ENCODE measurements around the gene ERN1.
"Not testable (repeated sequence)": the region's sequence is repeated elsewhere in the genome, so short reads cannot be mapped to it uniquely, and the experiment has no call there.

ERN1 gene

GRCh38 chr17:64124609-64125008 lies 5.3 kb downstream of the ERN1 start:
- H3K27me3 ChIP-seq (ENCODE audit: control insufficient read depth, insufficient read depth, low read length, poor library complexity, severe bottlenecking), result peaks cover 17% of the 10 kb centered on the region
- H3K36me3 ChIP-seq (ENCODE audit: control insufficient read depth, insufficient read depth, low read length), result no peaks in the 10 kb centered on the region
- no peaks in the 10 kb centered on the region for H3K9me3 ChIP-seq (ENCODE audit: control insufficient read depth, low read length)
- H3K4me3 ChIP-seq (ENCODE audit: insufficient read depth, low read depth, low read length), result no peak overlapping the region
- no peak overlapping the region for H3K27ac ChIP-seq (ENCODE audit: insufficient read depth, low read depth, low read length, poor library complexity, severe bottlenecking)
- H3K4me1 ChIP-seq (ENCODE audit: control insufficient read depth, insufficient read depth, low read length), result no peaks in the 10 kb centered on the region
- WGBS, 2 experiments, result 87 to 97% methylated on average over 3 of the region's 3 CpGs

- H3K27ac ChIP-seq (ENCODE audit: insufficient read depth, low read depth, low read length, poor library complexity, severe bottlenecking), result no peak overlapping the region
- H3K4me3 ChIP-seq (ENCODE audit: insufficient read depth, low read depth, low read length), result no peak overlapping the region
- H3K9me3 ChIP-seq (ENCODE audit: control insufficient read depth, low read length), result no peaks in the 10 kb centered on the region
- H3K36me3 ChIP-seq (ENCODE audit: control insufficient read depth, insufficient read depth, low read length), result no peaks in the 10 kb centered on the region
- H3K27me3 ChIP-seq (ENCODE audit: control insufficient read depth, insufficient read depth, low read length, poor library complexity, severe bottlenecking), result peaks cover 2% of the 10 kb centered on the region
- no peaks in the 10 kb centered on the region for H3K4me1 ChIP-seq (ENCODE audit: control insufficient read depth, insufficient read depth, low read length)
- 92 to 93% methylated on average over 4 of the region's 4 CpGs for WGBS, 2 experiments
These were observed 6.8 kb downstream of the ERN1 start for GRCh38 chr17:64123114-64123513.

GRCh38 chr17:64120972-64121786 lies 8.8 kb downstream of the ERN1 start:
- 90 to 93% methylated on average over 13 of the region's 13 CpGs for WGBS, 2 experiments
- H3K27ac ChIP-seq (ENCODE audit: insufficient read depth, low read depth, low read length, poor library complexity, severe bottlenecking); H3K36me3 ChIP-seq (ENCODE audit: control insufficient read depth, insufficient read depth, low read length): not testable (repeated sequence)

GRCh38 chr17:64120159-64120810 lies 9.7 kb downstream of the ERN1 start:
- Histone ChIP-seq H3K36me3 (ENCODE audit: control insufficient read depth, insufficient read depth, low read length) (no peaks in the 10 kb centered on the region), H3K4me3 (ENCODE audit: insufficient read depth, low read depth, low read length) (no peak overlapping the region), H3K27me3 (ENCODE audit: control insufficient read depth, insufficient read depth, low read length, poor library complexity, severe bottlenecking) (no peaks in the 10 kb centered on the region), H3K27ac (ENCODE audit: insufficient read depth, low read depth, low read length, poor library complexity, severe bottlenecking) (no peak overlapping the region), H3K4me1 (ENCODE audit: control insufficient read depth, insufficient read depth, low read length) (no peaks in the 10 kb centered on the region), H3K9me3 (ENCODE audit: control insufficient read depth, low read length) (no peaks in the 10 kb centered on the region)
- WGBS, 2 experiments, result 88 to 97% methylated on average over 2 to 3 of the region's 3 CpGs

More at GRCh38 chr17:64120972-64121786, 8.8 kb downstream of the ERN1 start:
- H3K4me3 ChIP-seq (ENCODE audit: insufficient read depth, low read depth, low read length); H3K27me3 ChIP-seq (ENCODE audit: control insufficient read depth, insufficient read depth, low read length, poor library complexity, severe bottlenecking); H3K9me3 ChIP-seq (ENCODE audit: control insufficient read depth, low read length); H3K4me1 ChIP-seq (ENCODE audit: control insufficient read depth, insufficient read depth, low read length): not testable (repeated sequence)

- 92 to 94% methylated on average over 10 of the region's 10 CpGs for WGBS, 2 experiments
- H3K27ac ChIP-seq (ENCODE audit: insufficient read depth, low read depth, low read length, poor library complexity, severe bottlenecking), result no peak overlapping the region
These were observed 11.7 kb downstream of the ERN1 start for GRCh38 chr17:64117981-64118979.

GRCh38 chr17:64115822-64116534 lies 14.0 kb downstream of the ERN1 start:
- Histone ChIP-seq H3K27me3 (ENCODE audit: control insufficient read depth, insufficient read depth, low read length, poor library complexity, severe bottlenecking) (no peaks in the 10 kb centered on the region), H3K36me3 (ENCODE audit: control insufficient read depth, insufficient read depth, low read length) (no peaks in the 10 kb centered on the region), H3K27ac (ENCODE audit: insufficient read depth, low read depth, low read length, poor library complexity, severe bottlenecking) (no peak overlapping the region), H3K4me3 (ENCODE audit: insufficient read depth, low read depth, low read length) (no peak overlapping the region), H3K4me1 (ENCODE audit: control insufficient read depth, insufficient read depth, low read length) (no peaks in the 10 kb centered on the region), H3K9me3 (ENCODE audit: control insufficient read depth, low read length) (no peaks in the 10 kb centered on the region)
- WGBS, 2 experiments, result 92 to 94% methylated on average over 7 of the region's 7 CpGs

More at GRCh38 chr17:64117981-64118979, 11.7 kb downstream of the ERN1 start:
- no peaks in the 10 kb centered on the region for H3K9me3 ChIP-seq (ENCODE audit: control insufficient read depth, low read length)
- no peaks in the 10 kb centered on the region for H3K36me3 ChIP-seq (ENCODE audit: control insufficient read depth, insufficient read depth, low read length)
- H3K27me3 ChIP-seq (ENCODE audit: control insufficient read depth, insufficient read depth, low read length, poor library complexity, severe bottlenecking), result no peaks in the 10 kb centered on the region
- H3K4me1 ChIP-seq (ENCODE audit: control insufficient read depth, insufficient read depth, low read length), result no peaks in the 10 kb centered on the region
- H3K4me3 ChIP-seq (ENCODE audit: insufficient read depth, low read depth, low read length), result no peak overlapping the region

GRCh38 chr17:64115043-64115698 lies 14.8 kb downstream of the ERN1 start:
- no peaks in the 10 kb centered on the region for H3K36me3 ChIP-seq (ENCODE audit: control insufficient read depth, insufficient read depth, low read length)
- H3K4me1 ChIP-seq (ENCODE audit: control insufficient read depth, insufficient read depth, low read length), result no peaks in the 10 kb centered on the region
- no peak overlapping the region for H3K27ac ChIP-seq (ENCODE audit: insufficient read depth, low read depth, low read length, poor library complexity, severe bottlenecking)
- 94% methylated on average over 8 of the region's 8 CpGs for WGBS, 2 experiments
- H3K9me3 ChIP-seq (ENCODE audit: control insufficient read depth, low read length), result no peaks in the 10 kb centered on the region
- no peaks in the 10 kb centered on the region for H3K27me3 ChIP-seq (ENCODE audit: control insufficient read depth, insufficient read depth, low read length, poor library complexity, severe bottlenecking)
- H3K4me3 ChIP-seq (ENCODE audit: insufficient read depth, low read depth, low read length), result no peak overlapping the region

GRCh38 chr17:64113006-64113405 lies 16.9 kb downstream of the ERN1 start:
- H3K27me3 ChIP-seq (ENCODE audit: control insufficient read depth, insufficient read depth, low read length, poor library complexity, severe bottlenecking), result no peaks in the 10 kb centered on the region
- no peaks in the 10 kb centered on the region for H3K36me3 ChIP-seq (ENCODE audit: control insufficient read depth, insufficient read depth, low read length)
- no peak overlapping the region for H3K4me3 ChIP-seq (ENCODE audit: insufficient read depth, low read depth, low read length)
- WGBS, 2 experiments, result 85 to 94% methylated on average over 2 of the region's 2 CpGs
- H3K27ac ChIP-seq (ENCODE audit: insufficient read depth, low read depth, low read length, poor library complexity, severe bottlenecking), result no peak overlapping the region
- H3K9me3 ChIP-seq (ENCODE audit: control insufficient read depth, low read length), result no peaks in the 10 kb centered on the region
- no peaks in the 10 kb centered on the region for H3K4me1 ChIP-seq (ENCODE audit: control insufficient read depth, insufficient read depth, low read length)

GRCh38 chr17:64111831-64112230 lies 18.1 kb downstream of the ERN1 start:
- H3K36me3 ChIP-seq (ENCODE audit: control insufficient read depth, insufficient read depth, low read length), result no peaks in the 10 kb centered on the region
- no peaks in the 10 kb centered on the region for H3K4me1 ChIP-seq (ENCODE audit: control insufficient read depth, insufficient read depth, low read length)
- no peak overlapping the region for H3K27ac ChIP-seq (ENCODE audit: insufficient read depth, low read depth, low read length, poor library complexity, severe bottlenecking)
- no peaks in the 10 kb centered on the region for H3K9me3 ChIP-seq (ENCODE audit: control insufficient read depth, low read length)
- WGBS, 2 experiments, result 93 to 94% methylated on average over 4 of the region's 4 CpGs
- no peak overlapping the region for H3K4me3 ChIP-seq (ENCODE audit: insufficient read depth, low read depth, low read length)
- no peaks in the 10 kb centered on the region for H3K27me3 ChIP-seq (ENCODE audit: control insufficient read depth, insufficient read depth, low read length, poor library complexity, severe bottlenecking)
